MM.1S (cell line): Measurements from ENCODE around the gene MOGAT3.
A peak's percentile ranks its signal among the peaks of the same experiment; 100 is the strongest.

ENCODE experiments used
- DNase-seq: peaks from one replicate; pipeline ENCODE4 v3.0.0-alpha.2; 2015
- H2AFZ ChIP-seq: fragments of 300-600 bp; sonication (generic); 2 replicates; pipeline ENCODE4 v1.6.0; 2016; ENCODE audit warnings: antibody characterized with exemption, low read length
- H3F3A ChIP-seq: fragments of 300-600 bp; sonication (generic); 2 replicates; pipeline ENCODE4 v1.6.1; 2016; ENCODE audit warnings: mild to moderate bottlenecking, antibody characterized with exemption, low read length, moderate library complexity, mixed read lengths; ENCODE audit not compliant: insufficient read depth
- H3K27ac ChIP-seq: fragments of 300-600 bp; sonication (generic); 2 replicates; pipeline ENCODE4 v1.5.1; 2016; ENCODE audit warnings: mild to moderate bottlenecking, low read length
- H3K27me3 ChIP-seq: fragments of 300-600 bp; sonication (generic); replicated peaks from 2 replicates; pipeline ENCODE4 v1.6.0; 2016; ENCODE audit warnings: low read length; ENCODE audit not compliant: insufficient read depth
- H3K36me3 ChIP-seq: fragments of 300-600 bp; sonication (generic); replicated peaks from 2 replicates; pipeline ENCODE4 v1.6.1; 2016; ENCODE audit warnings: mild to moderate bottlenecking, low read length, mixed read lengths; ENCODE audit not compliant: insufficient read depth
- H3K4me1 ChIP-seq: fragments of 300-600 bp; sonication (generic); 2 replicates; pipeline ENCODE4 v1.6.1; 2016; ENCODE audit warnings: low read length, mixed read lengths
- H3K4me2 ChIP-seq: fragments of 300-600 bp; sonication (generic); 2 replicates; pipeline ENCODE4 v1.6.0; 2016; ENCODE audit warnings: low read depth, low read length
- H3K4me3 ChIP-seq: fragments of 300-600 bp; sonication (generic); 2 replicates; pipeline ENCODE4 v1.5.1; 2016; ENCODE audit warnings: low read length, mixed read lengths
- H3K79me2 ChIP-seq: fragments of 300-600 bp; sonication (generic); 2 replicates; pipeline ENCODE4 v1.6.1; 2016; ENCODE audit warnings: mixed run types, low read length, mixed read lengths
- H3K9ac ChIP-seq: fragments of 300-600 bp; sonication (generic); 2 replicates; pipeline ENCODE4 v1.6.1; 2016; ENCODE audit warnings: low read length, mixed read lengths
- H3K9me2 ChIP-seq: fragments of 300-600 bp; sonication (generic); replicated peaks from 2 replicates; pipeline ENCODE4 v1.6.1; 2016; ENCODE audit warnings: mild to moderate bottlenecking, low read length, mixed read lengths; ENCODE audit not compliant: insufficient read depth
- H3K9me3 ChIP-seq: fragments of 300-600 bp; sonication (generic); replicated peaks from 2 replicates; pipeline ENCODE4 v1.6.1; 2016; ENCODE audit warnings: mild to moderate bottlenecking, low read length, mixed read lengths; ENCODE audit not compliant: insufficient read depth
- H4K20me1 ChIP-seq: fragments of 300-600 bp; sonication (generic); 2 replicates; pipeline ENCODE4 v1.6.1; 2016; ENCODE audit warnings: mild to moderate bottlenecking, low read length, moderate library complexity, mixed read lengths; ENCODE audit not compliant: insufficient read depth
- CTCF ChIP-seq: fragments of 300-600 bp; sonication (generic); IDR thresholded peaks from 2 replicates; pipeline ENCODE4 v1.5.1; 2016; ENCODE audit warnings: antibody characterized with exemption, low read length, mixed read lengths
- EZH2 ChIP-seq: fragments of 300-600 bp; sonication (generic); optimal IDR thresholded peaks from 2 replicates; pipeline ENCODE3; 2017; ENCODE audit warnings: low read depth, mild to moderate bottlenecking, antibody characterized with exemption, low read length, mixed read lengths
- EZH2phosphoT487 ChIP-seq: fragments of 300-600 bp; sonication (generic); IDR thresholded peaks from 2 replicates; pipeline ENCODE4 v1.6.1; 2018; ENCODE audit warnings: antibody characterized with exemption, low read length

The MOGAT3 gene

GRCh38 chr7:101163279-101164070 lies 37.4 kb downstream of the MOGAT3 start:
- TF ChIP-seq CTCF, result no peak
- Histone ChIP-seq H3K4me2 (peak overlapping the region; percentile 55; the same call in 1 of the 2 replicates), H3K9me2 (no peaks in the 10 kb centered on the region), H3K27me3 (peaks cover 49% of the 10 kb centered on the region), H3K4me1 (peaks cover 5% of the 10 kb centered on the region; the same call in 1 of the 2 replicates), H3K9ac (no peak overlapping the region), H3K79me2 (no peaks in the 10 kb centered on the region), H3K9me3 (no peaks in the 10 kb centered on the region), H4K20me1 (no peaks in the 10 kb centered on the region), H3K27ac (no peak overlapping the region), H3K4me3 (peak overlapping the region; percentile 22; the same call in 1 of the 2 replicates), H2AFZ (no peak overlapping the region), H3F3A (no peaks in the 10 kb centered on the region), H3K36me3 (no peaks in the 10 kb centered on the region)
- no peak for DNase-seq

- Histone ChIP-seq H3K4me2 (peak overlapping the region; percentile 21; the same call in 1 of the 2 replicates), H2AFZ (no peak overlapping the region), H4K20me1 (no peaks in the 10 kb centered on the region), H3K79me2 (no peaks in the 10 kb centered on the region), H3K9me2 (no peaks in the 10 kb centered on the region), H3K9ac (no peak overlapping the region), H3K27ac (no peak overlapping the region), H3K9me3 (no peaks in the 10 kb centered on the region), H3K4me1 (peaks cover 5% of the 10 kb centered on the region; the same call in 1 of the 2 replicates), H3K36me3 (no peaks in the 10 kb centered on the region), H3F3A (no peaks in the 10 kb centered on the region), H3K4me3 (no peak overlapping the region), H3K27me3 (peaks cover 41% of the 10 kb centered on the region)
- TF ChIP-seq EZH2 (no peak), CTCF (no peak), EZH2phosphoT487 (no peak)
- DNase-seq, result no peak
Observed at GRCh38 chr7:101162551-101163278, 38.1 kb downstream of the MOGAT3 start.

GRCh38 chr7:101161692-101162471 lies 39.0 kb downstream of the MOGAT3 start:
- H3K79me2 ChIP-seq, result no peaks in the 10 kb centered on the region
- H3K9me2 ChIP-seq, result no peaks in the 10 kb centered on the region
- H3K9me3 ChIP-seq, result no peaks in the 10 kb centered on the region
- H3K4me1 ChIP-seq, result peaks cover 5% of the 10 kb centered on the region; the same call in 1 of the 2 replicates
- H3K27ac ChIP-seq, result no peak overlapping the region
- H3K27me3 ChIP-seq, result peaks cover 33% of the 10 kb centered on the region
- H4K20me1 ChIP-seq, result no peaks in the 10 kb centered on the region
- no peak overlapping the region for H3K4me3 ChIP-seq
- no peak overlapping the region for H3K4me2 ChIP-seq
- no peak for DNase-seq
- TF ChIP-seq EZH2phosphoT487, result no peak
- no peak for TF ChIP-seq EZH2
- no peak for TF ChIP-seq CTCF
- H3K9ac ChIP-seq, result no peak overlapping the region
- no peaks in the 10 kb centered on the region for H3K36me3 ChIP-seq
- H3F3A ChIP-seq, result no peaks in the 10 kb centered on the region
- H2AFZ ChIP-seq, result no peak overlapping the region
